ENCODE measurements around the gene LRTM2. TPM values are rescaled to one million over a fixed set of nuclear protein-coding genes. Genes with fewer than 3 reads are reported as not detected.

The LRTM2 gene
- total RNA-seq, 2 experiments from 2014 or later: not detected

DNA sequence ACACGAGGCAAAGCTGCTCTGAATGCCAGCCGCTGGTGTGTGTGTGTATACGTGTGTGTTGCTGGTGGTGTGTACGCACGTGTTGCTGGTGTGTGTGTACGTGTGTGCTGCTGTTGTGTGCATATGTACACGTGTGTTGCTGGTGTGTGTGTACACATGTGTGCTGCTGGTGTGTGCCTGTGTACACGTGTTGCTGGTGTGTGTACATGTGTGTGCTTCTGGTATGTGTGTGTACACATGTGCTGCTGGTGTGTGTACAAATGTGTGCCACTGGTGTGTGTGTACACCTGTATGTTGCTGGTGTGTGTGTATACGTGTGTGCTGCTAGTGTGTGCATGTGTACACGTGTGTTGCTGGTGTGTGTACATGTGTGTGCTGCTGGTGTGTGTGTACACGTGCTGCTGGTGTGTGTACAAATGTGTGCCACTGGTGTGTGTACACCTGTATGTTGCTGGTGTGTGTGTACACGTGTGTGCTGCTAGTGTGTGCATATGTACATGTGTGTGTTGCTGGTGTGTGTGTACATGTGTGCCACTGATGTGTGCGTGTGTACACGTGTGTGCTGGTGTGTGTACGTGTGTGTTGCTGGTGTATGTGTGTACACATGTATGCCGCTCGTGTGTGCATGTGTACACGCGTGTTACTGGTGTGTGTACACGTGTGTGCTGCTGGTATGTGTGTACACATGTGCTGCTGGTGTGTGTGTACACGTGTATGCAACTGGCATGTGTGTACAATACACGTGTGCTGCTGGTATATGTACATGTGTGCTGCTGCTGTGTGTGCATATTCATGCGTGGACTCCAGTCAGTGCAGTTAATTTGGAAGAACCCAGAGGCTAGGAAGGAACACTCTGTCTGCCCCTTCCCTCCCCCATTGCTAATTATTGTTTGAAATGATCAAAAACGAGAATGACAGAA is 50.9 kb downstream of the LRTM2 start:
- CTCF ChIA-PET: no interaction called here
- Mint-ChIP-seq H3K27ac (no peak overlapping the region), H3K4me3 (no peak overlapping the region), H3K4me1 (ENCODE audit: low read depth) (no peaks in the 10 kb centered on the region), H3K9me3 (peaks cover 8% of the 10 kb centered on the region), H3K27me3 (peaks cover 20% of the 10 kb centered on the region), H3K36me3 (no peaks in the 10 kb centered on the region)
- POLR2A ChIA-PET: no interaction called here
- no peak for DNase-seq
- intact Hi-C loops (cut with micrococcal nuclease): no loop called here

DNA sequence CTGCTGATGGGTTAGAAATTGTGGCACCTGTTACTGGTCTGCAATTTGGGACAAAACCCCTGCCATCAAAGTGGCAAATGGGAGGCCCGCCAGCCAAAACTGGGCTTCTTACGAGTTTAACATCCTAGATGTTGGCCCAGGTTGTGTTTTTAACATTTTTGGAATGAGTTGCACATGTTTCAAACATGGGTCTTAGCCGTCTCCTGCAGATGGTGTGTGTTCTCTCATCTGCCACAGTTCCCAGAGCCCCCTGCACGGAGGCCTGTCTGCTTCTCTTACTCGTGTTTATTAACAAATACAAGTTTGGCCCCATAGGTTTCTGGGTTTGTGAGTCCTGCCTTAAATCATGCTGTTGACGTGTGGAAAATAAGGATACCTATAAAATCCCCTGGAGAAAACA is 51.6 kb downstream of the LRTM2 start:
- POLR2A ChIA-PET: no interaction called here
- CTCF ChIA-PET: no interaction called here
- peaks cover 20% of the 10 kb centered on the region for H3K27me3 Mint-ChIP-seq
- H3K4me3 Mint-ChIP-seq: no peak overlapping the region
- H3K4me1 Mint-ChIP-seq (ENCODE audit: low read depth): no peaks in the 10 kb centered on the region
- no peak overlapping the region for H3K27ac Mint-ChIP-seq
- H3K9me3 Mint-ChIP-seq: peaks cover 8% of the 10 kb centered on the region
- H3K36me3 Mint-ChIP-seq: no peaks in the 10 kb centered on the region
- DNase-seq: no peak
- intact Hi-C loops (cut with micrococcal nuclease): no loop called here

DNA sequence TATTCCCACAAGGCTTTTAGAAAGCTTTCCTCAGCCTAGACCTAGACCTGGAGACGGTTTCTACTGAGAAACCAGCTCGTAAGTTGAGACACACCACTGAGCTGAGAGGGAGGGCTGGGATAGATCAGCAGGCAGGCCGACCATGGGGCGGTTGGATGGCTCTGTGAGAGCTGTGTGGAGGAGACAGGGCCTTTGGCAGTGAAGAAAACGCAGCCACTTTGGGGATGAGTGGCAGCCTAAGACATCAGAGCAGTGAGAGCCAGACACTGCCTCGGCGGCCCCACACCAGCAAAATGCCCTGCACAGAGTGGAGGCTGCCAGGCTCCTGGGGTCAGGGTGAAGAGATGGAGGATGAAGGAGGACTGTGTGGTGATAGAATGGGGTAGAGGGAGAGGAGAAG is 52.1 kb downstream of the LRTM2 start:
- H3K36me3 Mint-ChIP-seq: no peaks in the 10 kb centered on the region
- ChIA-PET CTCF (no interaction called here), POLR2A (no interaction called here)
- H3K4me1 Mint-ChIP-seq (ENCODE audit: low read depth): no peaks in the 10 kb centered on the region
- H3K27me3 Mint-ChIP-seq: peaks cover 18% of the 10 kb centered on the region
- no peak for DNase-seq
- intact Hi-C loops (cut with micrococcal nuclease): no loop called here
- H3K27ac Mint-ChIP-seq: no peak overlapping the region
- no peak overlapping the region for H3K4me3 Mint-ChIP-seq
- peaks cover 8% of the 10 kb centered on the region for H3K9me3 Mint-ChIP-seq

DNA sequence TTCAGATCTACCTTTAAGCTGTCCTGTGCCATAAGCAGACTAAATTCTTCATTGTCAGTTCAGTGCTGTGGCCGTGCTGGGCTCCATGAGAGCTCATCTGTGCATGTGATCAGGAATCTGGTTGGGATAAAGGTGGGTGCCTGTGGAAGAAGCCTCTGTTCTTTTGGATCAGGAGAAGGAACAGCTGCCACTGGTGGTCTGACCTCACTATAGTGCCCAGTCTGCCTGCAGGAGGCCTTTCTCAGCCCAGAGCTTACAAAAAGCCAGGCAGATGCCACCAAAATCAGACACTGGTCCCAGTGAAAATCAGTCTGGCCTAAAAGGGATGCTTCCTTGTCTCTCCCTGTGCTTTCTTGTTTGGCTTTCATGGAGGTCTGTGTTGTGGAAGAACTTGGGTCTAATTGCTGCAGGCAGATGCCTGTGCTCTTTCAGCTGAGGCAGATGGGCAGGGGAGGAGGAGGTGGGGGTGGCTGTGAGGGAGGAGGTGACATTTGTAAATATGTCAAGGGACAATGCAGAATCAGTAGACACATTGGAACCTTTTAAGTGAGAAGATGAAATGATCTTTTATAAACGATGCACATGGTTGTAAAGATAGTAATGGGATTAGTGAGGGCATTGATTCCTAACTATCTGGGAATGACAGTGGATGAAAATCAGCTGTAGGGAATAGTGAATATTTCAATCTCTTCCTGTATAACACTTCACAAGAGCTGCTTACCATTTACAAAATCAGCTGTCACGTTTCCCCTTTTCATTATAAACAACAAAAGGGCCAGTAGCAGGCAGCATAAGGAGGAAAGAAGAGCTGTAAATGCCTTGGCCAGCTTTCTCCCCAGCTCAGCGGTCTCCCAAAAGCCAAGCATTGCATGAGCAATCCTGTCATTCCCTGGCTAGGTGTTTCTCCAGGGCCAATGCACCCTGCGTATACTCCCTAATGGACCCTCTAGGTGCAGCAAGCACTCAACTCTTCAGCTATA is 53.5 kb downstream of the LRTM2 start:
- no peak overlapping the region for H3K4me3 Mint-ChIP-seq
- no peak overlapping the region for H3K27ac Mint-ChIP-seq
- peaks cover 8% of the 10 kb centered on the region for H3K27me3 Mint-ChIP-seq
- ChIA-PET CTCF (no interaction called here), POLR2A (no interaction called here)
- DNase-seq: no peak
- peaks cover 8% of the 10 kb centered on the region for H3K9me3 Mint-ChIP-seq
- H3K36me3 Mint-ChIP-seq: no peaks in the 10 kb centered on the region
- intact Hi-C loops (cut with micrococcal nuclease): no loop called here
- H3K4me1 Mint-ChIP-seq (ENCODE audit: low read depth): no peaks in the 10 kb centered on the region

DNA sequence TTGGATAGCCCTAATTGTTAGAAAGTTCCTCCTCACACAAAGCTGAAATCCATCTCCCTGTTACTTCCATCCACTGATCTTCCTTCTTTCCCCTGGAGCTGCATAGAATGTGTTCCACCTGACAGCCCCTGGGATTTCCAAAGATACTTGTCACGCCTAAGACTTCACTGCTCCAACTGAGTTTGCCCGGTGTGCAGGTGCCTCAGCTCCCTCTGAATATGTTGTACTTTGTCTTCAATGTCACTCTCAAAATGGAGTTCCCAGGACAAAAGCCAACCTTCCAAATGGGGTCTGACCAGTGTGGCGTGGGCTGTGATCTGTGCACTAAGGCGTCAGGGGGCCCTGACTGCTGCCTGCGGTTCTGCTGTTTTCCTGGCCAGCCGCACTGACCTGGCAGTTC is 55.2 kb downstream of the LRTM2 start:
- Mint-ChIP-seq H3K27me3 (peaks cover 3% of the 10 kb centered on the region), H3K36me3 (no peaks in the 10 kb centered on the region), H3K27ac (no peak overlapping the region), H3K4me1 (ENCODE audit: low read depth) (no peaks in the 10 kb centered on the region), H3K9me3 (peaks cover 8% of the 10 kb centered on the region), H3K4me3 (no peak overlapping the region)
- ChIA-PET POLR2A (no interaction called here), CTCF (no interaction called here)
- intact Hi-C loops (cut with micrococcal nuclease): no loop called here
- DNase-seq: no peak

DNA sequence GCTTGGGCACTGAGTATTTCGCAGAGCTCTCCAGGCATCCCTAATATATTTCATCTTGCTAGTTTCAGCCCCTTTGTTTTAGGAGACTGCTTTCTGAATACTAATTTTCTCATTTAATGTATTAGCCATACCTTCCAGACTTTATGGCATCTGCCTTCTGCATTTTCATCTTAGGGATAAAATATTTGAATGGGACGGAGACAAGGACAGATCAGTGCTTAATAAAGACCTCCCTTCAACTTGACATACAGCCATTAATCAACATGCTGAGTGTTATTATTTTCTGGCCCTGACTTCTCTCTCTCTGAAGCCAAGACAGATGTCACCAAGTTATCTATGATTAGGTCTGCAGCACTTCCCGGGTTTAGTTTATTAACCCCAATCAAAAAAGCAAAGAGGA is 55.7 kb downstream of the LRTM2 start:
- Mint-ChIP-seq H3K4me3 (no peak overlapping the region), H3K27ac (no peak overlapping the region), H3K36me3 (no peaks in the 10 kb centered on the region), H3K9me3 (peaks cover 6% of the 10 kb centered on the region), H3K4me1 (ENCODE audit: low read depth) (no peaks in the 10 kb centered on the region), H3K27me3 (peaks cover 3% of the 10 kb centered on the region)
- intact Hi-C loops (cut with micrococcal nuclease): no loop called here
- POLR2A ChIA-PET: no interaction called here
- CTCF ChIA-PET: no interaction called here
- DNase-seq: no peak

DNA sequence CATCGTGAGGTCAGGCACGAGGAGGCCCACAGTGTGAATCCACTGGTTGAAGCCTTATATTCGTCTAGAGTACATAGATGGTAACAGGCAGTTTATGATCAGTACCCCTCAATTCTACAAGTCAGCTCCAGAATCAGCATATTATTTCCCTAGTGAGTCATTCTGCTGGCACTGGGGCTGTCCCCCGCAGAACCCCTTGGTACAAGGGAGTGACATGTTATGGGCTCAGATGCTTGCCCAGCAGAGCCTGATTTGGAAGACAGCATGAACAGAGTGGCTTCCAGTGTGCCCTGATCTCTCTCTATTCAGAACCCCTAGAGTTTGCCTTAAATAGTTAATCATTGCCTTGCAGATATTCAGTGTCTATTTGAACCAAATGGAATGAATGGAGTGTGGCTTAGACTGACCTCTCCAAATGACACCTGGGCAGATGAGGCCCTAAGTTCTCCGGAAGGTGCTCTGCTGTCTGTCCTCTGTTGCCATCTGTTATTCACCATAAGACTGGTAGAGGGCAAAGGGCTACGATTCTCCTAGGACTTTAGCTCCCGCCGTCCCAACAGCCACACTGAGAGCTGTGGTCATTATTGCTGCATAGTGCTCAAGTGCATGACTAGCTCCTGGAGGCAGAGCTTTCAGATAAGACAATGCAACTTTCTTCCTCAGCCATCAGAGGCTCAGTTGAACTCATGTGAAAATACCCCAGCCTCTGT is 57.0 kb downstream of the LRTM2 start:
- H3K36me3 Mint-ChIP-seq: no peaks in the 10 kb centered on the region
- no peaks in the 10 kb centered on the region for H3K4me1 Mint-ChIP-seq (ENCODE audit: low read depth)
- intact Hi-C loops (cut with micrococcal nuclease): no loop called here
- no peaks in the 10 kb centered on the region for H3K9me3 Mint-ChIP-seq
- DNase-seq: no peak
- ChIA-PET POLR2A (no interaction called here), CTCF (no interaction called here)
- H3K4me3 Mint-ChIP-seq: no peak overlapping the region
- H3K27me3 Mint-ChIP-seq: peaks cover 3% of the 10 kb centered on the region
- no peak overlapping the region for H3K27ac Mint-ChIP-seq

DNA sequence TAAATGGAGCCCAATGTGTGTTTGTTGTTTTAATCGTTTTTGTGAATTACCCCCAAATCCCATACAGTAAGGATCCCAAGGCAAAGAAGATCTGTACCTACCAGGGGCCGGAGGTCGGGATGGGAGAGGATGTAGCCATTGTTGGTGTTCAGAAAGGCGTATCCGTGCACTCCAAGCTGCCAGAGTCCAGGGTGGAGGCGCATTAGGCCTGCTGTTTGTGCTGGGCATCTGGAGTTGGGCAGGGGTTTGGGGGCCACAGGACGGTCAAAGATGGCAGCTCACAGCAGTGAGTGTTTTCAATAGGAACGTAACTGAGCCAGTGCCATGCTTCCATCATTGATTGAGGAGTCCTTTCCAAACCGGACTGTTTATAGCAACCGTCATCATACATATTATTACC is 57.8 kb downstream of the LRTM2 start:
- no peak overlapping the region for H3K27ac Mint-ChIP-seq
- H3K4me1 Mint-ChIP-seq (ENCODE audit: low read depth): no peaks in the 10 kb centered on the region
- no peaks in the 10 kb centered on the region for H3K9me3 Mint-ChIP-seq
- H3K4me3 Mint-ChIP-seq: no peak overlapping the region
- intact Hi-C loops (cut with micrococcal nuclease): no loop called here
- ChIA-PET POLR2A (no interaction called here), CTCF (no interaction called here)
- H3K36me3 Mint-ChIP-seq: no peaks in the 10 kb centered on the region
- peaks cover 3% of the 10 kb centered on the region for H3K27me3 Mint-ChIP-seq
- DNase-seq: no peak

DNA sequence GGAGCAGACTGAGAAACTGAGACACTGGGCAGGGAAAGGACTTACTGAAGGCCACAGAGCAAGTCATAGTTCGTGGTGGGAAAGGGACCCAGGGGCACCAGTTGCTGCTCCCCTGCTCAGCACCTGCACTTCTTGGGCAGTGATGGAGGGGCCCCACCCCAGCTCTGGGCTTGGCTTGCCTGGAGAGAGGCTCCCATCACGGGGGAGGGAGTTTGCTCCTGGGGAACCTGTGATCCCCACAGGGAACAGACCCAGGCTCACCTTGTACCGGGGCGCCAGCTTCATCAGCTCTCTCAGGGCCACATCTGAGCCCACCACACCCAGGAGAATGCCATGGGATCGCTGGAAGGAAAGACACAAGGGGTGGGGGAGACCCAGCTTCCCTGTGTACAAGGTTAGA is 58.3 kb downstream of the LRTM2 start:
- Mint-ChIP-seq H3K27me3 (peaks cover 8% of the 10 kb centered on the region), H3K27ac (no peak overlapping the region), H3K36me3 (no peaks in the 10 kb centered on the region), H3K4me3 (no peak overlapping the region), H3K4me1 (ENCODE audit: low read depth) (no peaks in the 10 kb centered on the region), H3K9me3 (no peaks in the 10 kb centered on the region)
- DNase-seq: no peak
- CTCF ChIA-PET: no interaction called here
- POLR2A ChIA-PET: no interaction called here
- intact Hi-C loops (cut with micrococcal nuclease): no loop called here

DNA sequence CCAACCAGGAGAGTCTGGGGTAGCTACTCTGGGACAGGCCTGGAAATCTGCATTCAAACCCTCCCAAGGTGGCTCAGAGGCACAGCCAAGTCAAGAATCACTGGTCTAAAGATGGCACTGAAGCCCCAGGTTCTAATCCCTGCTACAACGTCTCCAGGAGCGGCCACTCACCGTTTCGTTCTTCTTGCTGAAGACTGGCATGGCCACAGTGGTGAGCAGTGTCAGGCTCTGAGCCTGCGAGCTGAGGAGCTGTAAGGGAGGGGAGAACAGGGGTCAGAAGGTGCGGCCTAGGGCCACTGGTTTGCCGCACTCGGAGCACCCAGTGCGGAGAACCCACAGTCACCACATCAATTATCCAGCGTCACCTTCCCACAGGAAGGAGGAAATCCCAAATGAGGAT is 59.3 kb downstream of the LRTM2 start:
- H3K27ac Mint-ChIP-seq: no peak overlapping the region
- no peak for DNase-seq
- ChIA-PET CTCF (no interaction called here), POLR2A (no interaction called here)
- peaks cover 9% of the 10 kb centered on the region for H3K27me3 Mint-ChIP-seq
- no peak overlapping the region for H3K4me3 Mint-ChIP-seq
- intact Hi-C loops (cut with micrococcal nuclease): no loop called here
- no peaks in the 10 kb centered on the region for H3K4me1 Mint-ChIP-seq (ENCODE audit: low read depth)
- no peaks in the 10 kb centered on the region for H3K36me3 Mint-ChIP-seq
- no peaks in the 10 kb centered on the region for H3K9me3 Mint-ChIP-seq

DNA sequence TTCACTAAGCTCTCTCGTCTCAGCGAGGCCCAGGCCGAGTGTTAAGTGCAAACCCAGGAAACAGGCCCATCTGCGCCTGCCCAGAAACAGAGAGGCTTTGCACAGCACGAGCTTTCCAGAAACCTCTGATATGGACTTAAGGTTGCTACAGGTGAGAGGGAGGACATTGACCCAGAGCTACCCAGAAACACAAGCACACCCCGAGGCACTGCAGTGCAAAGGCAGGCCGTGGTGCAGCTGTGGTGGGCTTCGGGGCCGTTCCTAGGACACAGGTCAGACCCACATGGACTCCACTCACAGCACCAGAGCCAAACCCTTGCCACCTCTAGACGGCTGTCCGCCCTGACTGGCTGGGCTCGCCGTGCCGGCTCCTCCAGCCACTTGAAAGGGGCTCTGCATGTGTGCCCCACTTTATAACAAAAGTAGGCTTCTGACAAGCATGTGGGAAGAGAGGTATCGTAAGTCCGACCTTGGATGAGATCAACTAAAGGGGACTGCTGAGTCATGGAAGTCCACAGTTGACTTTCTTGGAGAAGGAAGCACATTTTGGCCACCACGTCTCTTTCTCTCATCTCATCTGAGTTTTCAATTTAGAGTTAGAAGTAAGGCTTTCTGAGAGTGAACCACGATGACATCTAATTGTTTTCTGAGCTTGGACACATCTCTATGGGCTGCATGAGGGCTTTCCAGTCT is 59.9 kb downstream of the LRTM2 start:
- H3K36me3 Mint-ChIP-seq: no peaks in the 10 kb centered on the region
- ChIA-PET POLR2A (no interaction called here), CTCF (no interaction called here)
- no peak for DNase-seq
- intact Hi-C loops (cut with micrococcal nuclease): no loop called here
- peaks cover 9% of the 10 kb centered on the region for H3K27me3 Mint-ChIP-seq
- no peaks in the 10 kb centered on the region for H3K9me3 Mint-ChIP-seq
- H3K4me3 Mint-ChIP-seq: no peak overlapping the region
- H3K27ac Mint-ChIP-seq: no peak overlapping the region
- no peaks in the 10 kb centered on the region for H3K4me1 Mint-ChIP-seq (ENCODE audit: low read depth)

DNA sequence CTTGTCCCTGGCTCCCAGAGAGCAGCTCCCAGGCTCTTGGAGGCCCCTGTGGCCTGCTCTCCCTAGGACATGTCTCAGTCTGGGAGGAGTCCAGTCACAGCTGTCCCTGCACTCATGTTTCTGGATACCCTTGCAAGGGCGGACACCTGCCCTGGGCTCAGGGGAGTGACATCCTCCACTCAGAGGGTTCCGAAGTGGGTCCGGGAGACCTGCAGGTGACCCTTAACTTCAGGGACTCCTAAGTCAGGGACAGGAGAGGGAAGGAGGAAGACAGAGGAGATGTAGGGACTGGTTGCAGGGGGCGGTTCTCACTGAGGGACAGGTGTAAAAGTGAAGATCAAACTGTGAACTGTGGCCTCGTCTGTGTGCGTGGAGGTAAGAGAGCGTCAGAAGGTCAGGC is 60.5 kb downstream of the LRTM2 start:
- Mint-ChIP-seq H3K9me3 (no peaks in the 10 kb centered on the region), H3K36me3 (no peaks in the 10 kb centered on the region), H3K4me3 (no peak overlapping the region), H3K27ac (no peak overlapping the region), H3K27me3 (peaks cover 9% of the 10 kb centered on the region), H3K4me1 (ENCODE audit: low read depth) (no peaks in the 10 kb centered on the region)
- ChIA-PET POLR2A (no interaction called here), CTCF (no interaction called here)
- no peak for DNase-seq
- intact Hi-C loops (cut with micrococcal nuclease): no loop called here

Measured in activated CD4-positive, alpha-beta memory T cell treated with anti-CD3 and anti-CD28 coated beads for 36 hours (primary cell).